Measurements from ENCODE around the gene RNF166.

- TF ChIP-seq, protein P1, sequence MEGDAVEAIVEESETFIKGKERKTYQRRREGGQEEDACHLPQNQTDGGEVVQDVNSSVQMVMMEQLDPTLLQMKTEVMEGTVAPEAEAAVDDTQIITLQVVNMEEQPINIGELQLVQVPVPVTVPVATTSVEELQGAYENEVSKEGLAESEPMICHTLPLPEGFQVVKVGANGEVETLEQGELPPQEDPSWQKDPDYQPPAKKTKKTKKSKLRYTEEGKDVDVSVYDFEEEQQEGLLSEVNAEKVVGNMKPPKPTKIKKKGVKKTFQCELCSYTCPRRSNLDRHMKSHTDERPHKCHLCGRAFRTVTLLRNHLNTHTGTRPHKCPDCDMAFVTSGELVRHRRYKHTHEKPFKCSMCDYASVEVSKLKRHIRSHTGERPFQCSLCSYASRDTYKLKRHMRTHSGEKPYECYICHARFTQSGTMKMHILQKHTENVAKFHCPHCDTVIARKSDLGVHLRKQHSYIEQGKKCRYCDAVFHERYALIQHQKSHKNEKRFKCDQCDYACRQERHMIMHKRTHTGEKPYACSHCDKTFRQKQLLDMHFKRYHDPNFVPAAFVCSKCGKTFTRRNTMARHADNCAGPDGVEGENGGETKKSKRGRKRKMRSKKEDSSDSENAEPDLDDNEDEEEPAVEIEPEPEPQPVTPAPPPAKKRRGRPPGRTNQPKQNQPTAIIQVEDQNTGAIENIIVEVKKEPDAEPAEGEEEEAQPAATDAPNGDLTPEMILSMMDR (IDR thresholded peaks at IDR 0.05; ENCODE audit: borderline replicate concordance, extremely low read depth, low read length, poor library complexity, severe bottlenecking): no peak
- TF ChIP-seq EZH2 (IDR thresholded peaks at IDR 0.05; ENCODE audit: borderline replicate concordance, low read depth, low read length, severe bottlenecking): no peak
These were observed 43.1 kb upstream of the RNF166 start for GRCh38 chr16:88749358-88749757.

Data from DND-41 (cell line).